ENCODE data around the gene GRAP2.

- TF ChIP-seq CTCF (conservative IDR thresholded peaks at IDR 0.05; ENCODE audit: low read depth in 2 of 2) (no peak), POLR2AphosphoS5 (IDR thresholded peaks at IDR 0.05; ENCODE audit: low read depth) (no peak)
These were observed 79.7 kb downstream of the GRAP2 start for GRCh38 chr22:39980596-39980995.
